ENCODE measurements around the gene UBR4.
A peak's percentile ranks its signal among the peaks of the same experiment; 100 is the strongest.

Gene UBR4

DNA sequence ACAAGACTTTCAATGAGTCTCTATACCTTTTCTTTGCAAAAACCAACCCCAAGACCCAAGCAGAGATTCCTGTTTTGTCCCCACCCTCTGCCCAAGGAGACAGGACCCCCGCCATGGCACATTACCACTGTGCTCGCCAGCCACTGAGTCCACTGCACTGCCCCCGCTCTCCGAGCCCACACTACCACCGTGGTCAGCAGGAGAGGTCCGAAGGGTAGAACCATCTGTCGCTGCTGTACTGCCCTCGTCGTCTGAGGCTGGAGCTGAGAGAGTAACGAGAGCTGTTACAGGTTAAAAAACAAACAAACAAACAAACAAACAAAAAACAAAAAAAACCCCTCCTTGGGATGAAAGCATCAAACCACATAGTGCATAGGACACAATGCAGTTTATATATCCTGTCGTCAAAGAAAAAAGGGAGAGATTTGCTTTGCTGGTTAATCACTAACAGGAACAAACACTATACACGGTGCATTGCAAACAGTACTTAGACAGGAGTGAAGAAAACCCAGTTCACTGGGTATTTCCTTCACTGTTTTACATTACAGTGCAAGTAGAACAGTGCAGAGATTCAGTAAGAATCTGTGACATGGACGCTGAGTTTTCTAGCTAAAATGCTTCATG is 71.0 kb downstream of the UBR4 start:
- DNase-seq (ENCODE audit: low read depth): no peak

DNA sequence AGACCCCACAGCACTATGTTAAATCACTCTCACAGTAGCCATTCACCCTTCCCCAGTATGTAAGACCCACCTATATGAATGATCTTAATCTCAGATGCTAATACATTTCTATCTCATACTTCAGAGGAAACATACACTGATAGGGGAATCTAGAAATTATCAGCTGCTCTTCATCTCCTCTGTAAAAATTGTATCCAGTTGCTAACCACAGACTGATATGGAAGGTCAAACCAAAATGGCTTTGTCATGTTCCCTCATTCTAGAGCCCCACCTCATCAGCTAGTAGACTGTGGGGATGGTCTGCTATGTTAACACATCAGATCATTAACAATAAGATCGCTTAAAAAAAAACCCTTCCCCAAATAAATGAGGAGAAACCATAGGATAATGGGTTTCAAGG is 71.7 kb downstream of the UBR4 start:
- DNase-seq (ENCODE audit: low read depth): no peak

DNA sequence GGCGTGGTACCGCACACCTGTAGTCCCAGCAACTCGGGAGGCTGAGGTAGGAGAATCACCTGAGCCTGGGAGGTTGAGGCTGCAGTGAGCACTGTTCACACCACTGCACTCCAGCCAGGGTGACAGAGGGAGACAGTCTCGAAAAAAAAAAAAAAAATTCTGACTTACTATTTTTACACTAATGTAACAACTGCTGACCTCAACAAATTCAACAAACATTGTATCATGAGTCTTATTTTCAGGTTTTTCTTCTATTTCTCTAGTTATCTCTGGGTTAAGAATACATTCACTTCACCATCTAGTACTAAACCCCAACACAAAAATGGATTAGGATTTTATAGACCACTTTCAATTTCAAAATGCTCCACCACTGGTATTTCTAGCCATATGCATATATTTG is 72.9 kb downstream of the UBR4 start:
- no peak for DNase-seq (ENCODE audit: low read depth)

DNA sequence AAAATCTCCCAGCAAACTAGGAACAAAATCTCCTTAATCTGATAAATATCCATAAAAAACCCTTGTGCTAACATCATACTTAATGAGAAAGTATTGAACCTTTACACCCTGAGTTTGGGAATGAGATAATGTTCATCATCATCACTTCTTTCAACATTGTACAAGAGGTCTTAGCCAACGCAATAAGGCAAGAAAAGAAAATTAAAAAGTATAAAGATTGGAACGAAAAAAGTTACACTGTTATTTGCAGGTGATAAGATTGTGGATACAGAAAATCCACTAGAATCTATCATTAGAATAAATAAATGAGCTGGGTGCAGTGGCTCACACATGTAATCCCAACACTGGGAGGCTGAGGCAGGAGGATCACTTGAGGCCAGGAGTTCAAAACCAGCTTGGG is 76.7 kb downstream of the UBR4 start:
- DNase-seq (ENCODE audit: low read depth): no peak

DNA sequence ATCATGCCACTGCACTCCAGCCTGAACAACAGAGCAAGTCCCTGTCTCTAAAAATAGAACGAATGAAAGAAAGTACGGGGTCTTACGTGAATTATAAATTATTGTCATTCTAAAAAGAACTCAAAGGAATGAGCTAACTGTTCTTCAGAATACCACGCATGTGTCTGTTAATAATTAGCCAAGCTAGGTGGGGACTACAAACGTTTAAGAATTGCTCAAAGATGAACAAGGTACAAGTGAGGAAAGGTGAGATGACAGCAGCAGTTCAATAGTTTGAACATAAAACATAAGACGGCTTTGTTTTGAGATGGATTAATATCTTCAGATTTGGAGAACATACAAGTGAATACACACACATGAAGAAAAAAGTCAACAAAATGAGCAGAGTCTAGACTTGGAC is 79.6 kb downstream of the UBR4 start:
- no peak for DNase-seq (ENCODE audit: low read depth)

DNA sequence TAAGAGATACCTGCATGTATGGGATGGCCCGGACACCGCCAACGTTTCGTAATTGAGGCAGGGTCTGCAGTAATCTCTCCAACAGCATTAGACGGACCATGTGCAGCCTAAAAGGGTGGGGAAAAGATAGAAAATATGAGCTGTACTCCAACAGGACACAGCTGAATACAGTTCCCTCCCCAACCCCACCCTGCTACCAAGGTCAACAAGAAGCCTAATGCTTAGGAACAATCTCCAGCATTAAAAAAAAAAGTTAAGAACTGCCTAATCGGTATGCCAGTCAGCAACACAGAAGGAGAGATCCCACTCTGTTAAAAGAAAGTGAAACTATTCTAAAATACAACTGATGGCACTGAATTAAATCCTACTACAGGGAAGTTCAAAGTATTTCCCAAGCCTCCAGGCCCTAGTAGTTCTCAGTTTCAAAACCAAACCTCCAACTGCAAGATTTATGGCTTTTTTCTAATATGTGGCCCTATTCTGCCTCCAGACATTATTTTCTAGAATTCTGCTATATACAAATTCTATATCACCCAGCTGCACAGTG is 81.0 kb downstream of the UBR4 start:
- no peak for DNase-seq (ENCODE audit: low read depth)

DNA sequence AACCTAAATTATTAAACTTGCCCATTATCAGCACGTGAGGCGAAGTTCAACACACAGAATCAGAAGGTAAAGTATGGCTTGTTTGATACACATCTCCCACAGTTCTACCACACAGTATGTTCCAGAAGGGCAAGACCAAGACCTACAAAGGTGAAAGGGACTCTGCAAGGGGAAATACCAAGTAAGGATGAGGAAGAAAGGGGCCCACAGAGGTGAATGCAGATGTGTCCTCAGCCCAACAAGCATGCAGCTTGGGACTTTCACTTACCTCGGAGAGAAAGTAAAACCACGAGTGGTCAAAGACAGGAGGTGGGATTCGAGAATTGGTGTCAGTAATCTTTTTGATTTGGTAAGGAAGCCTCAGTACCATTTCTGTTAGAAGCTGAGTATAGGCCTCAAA is 85.8 kb downstream of the UBR4 start:
- no peak for DNase-seq (ENCODE audit: low read depth)

DNA sequence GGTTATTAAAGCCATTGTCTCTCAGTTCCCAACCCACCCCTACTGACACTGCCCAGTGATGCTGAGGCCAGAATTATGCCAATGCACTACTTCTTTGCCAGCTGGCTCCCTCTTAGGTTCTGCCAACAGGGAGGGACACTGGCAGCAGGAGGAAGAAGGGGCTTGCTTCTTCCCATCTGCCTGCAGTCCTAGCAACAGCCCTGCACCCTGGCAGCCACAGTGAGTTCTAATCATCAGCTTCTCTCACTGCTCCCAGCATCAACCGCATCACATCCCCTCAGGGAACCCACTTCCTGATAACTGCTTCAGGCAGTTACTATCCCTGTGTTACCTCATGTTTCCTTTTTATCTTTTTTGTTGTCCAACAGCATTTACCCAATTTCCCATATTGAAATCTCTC is 86.2 kb downstream of the UBR4 start:
- DNase-seq (ENCODE audit: low read depth): no peak

DNA sequence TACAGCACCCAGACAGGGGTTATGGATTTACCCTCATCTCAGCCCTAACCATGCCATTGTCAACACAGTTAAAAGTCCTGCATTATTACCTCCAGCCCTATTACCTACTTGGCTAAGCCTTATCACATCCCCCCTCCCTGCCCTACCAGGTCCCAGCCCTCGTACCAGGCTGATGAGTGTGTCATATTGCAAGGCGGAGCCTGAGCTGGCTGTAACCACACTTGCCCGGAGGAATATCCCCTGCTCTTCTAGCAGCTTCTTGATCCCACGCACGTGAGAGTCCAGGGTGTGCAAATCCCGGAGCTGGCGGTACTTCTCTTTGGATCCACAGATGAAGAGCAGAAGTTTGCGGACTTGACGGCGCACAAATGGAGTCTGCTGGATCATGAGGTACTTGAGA is 87.4 kb downstream of the UBR4 start:
- DNase-seq (ENCODE audit: low read depth): peak; percentile 33

DNA sequence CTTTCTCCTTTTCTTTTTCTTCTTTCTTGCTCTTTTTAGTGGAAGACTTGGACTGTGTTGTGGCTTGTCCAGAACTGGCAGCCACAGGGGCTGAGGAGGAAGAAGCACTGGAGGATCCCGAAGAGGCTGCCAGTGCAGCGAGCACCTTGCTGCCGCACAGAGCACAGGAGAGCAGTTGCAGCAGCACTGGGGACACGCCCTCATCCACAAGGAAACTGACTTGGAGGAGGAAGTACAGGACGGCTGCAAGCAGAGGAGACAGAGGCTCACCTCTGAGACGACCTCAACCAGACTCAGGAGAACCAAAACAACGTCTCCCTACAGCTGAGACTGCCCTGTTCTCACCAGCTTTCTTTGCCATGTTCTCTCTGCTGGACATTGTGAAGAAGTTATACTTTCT is 88.9 kb downstream of the UBR4 start:
- no peak for DNase-seq (ENCODE audit: low read depth)

DNA sequence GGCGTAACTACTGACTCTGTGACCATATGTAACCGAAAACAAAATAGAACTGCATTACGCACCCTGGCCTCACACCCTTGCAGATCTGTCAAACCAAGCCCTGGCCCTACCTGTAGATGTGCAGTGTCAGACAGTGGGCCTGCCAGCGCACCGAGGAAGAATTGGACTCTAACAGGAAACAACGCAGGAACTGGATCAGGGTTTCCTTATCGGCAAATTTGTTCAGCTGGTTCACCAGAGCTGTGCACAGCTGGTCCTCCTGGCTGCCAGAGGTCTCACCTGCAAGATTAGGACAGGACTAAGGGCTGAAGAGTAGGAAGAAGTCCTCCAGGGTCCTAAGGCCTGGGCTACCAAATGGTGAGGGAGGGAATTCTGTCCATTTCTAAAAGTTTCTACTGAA is 90.0 kb downstream of the UBR4 start:
- DNase-seq (ENCODE audit: low read depth): no peak

DNA sequence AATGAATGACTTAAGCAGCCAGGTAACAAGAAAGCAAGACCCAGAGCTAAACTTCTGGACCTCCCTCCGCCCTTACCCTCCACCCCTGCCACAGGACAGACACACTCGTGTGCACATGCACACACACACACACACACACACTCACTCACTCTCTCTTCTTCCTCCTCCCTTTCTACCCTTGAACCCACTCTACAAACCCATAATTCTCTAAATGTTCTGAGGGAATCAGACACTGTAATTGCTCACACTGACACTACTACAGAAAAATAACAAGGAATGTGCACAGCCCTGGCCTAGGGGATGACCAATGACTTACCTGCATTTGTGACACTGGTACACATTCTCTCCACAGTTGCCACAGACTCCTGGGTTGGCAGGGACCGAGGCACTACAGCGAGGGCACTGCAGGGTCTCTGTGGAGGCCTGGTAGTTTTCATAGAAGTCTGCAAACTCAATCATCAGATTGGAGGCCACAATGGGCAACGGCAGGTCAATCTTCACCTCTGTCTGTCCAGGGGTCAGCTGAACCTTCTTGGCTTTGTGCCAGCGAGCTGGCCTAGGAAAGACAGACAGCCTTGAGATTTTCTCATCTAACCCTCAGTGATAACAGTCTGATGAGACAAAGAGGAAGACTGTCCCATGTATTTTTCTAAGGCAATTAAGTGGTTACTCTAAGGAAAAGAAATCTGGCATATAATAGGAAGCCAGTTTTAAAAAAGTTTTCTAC is 94.8 kb downstream of the UBR4 start:
- DNase-seq (ENCODE audit: low read depth): no peak

DNA sequence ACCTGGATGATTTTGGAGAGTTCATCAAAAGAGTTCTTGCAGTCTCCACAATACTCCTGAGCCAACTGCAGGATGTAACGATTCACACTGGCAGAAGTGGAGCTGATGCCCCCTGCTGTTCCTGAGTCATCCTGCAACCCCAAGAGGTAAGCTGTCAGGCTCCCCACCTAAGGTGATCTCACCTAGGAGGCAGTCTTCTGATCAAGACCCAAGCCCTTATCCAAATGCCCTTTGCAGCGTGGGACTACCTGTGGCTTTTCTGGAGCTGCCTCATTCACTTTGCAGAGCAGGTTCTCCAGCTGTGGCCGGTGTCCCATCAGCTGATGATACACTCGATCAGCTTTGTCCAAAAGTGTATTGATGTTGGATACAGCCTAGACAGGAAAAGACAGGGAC is 96.4 kb downstream of the UBR4 start:
- DNase-seq (ENCODE audit: low read depth): peak; percentile 33

DNA sequence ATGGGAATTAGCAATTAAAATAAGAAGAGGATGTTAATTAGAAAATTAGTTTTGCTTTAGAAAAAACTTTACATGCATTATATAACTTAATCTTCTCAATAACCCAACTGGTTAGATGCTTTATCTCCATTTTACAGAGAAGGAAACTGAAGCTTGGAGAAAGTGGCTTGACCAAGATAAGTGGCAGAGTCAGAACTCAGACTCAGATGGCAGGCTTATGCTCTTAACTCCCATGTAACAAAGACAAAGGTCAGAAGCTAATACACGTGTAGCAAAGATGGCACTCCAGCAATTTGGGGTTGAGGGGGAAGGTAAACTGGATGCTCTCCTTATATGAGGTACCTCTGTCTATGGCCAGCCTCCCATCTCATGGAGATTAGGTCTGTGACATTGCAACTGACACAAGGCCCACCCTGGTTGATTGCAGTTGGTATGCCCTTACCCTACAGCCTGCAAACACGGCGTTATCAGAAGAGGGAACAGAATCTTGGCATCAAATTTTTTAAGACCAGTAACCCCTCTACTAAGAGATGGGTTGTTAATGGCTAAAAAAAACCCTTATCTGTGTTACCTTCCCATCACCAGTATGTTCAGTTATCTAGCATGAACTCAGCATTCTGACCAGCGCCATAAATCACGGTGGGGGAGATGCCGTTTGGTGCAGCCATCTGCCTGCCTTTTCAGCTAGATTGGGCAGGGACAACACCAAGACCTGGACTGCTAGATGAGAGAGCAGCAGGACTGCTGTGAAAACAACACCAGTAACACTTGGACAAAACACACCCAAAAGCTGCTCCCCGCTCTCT is 97.0 kb downstream of the UBR4 start:
- no peak for DNase-seq (ENCODE audit: low read depth)

DNA sequence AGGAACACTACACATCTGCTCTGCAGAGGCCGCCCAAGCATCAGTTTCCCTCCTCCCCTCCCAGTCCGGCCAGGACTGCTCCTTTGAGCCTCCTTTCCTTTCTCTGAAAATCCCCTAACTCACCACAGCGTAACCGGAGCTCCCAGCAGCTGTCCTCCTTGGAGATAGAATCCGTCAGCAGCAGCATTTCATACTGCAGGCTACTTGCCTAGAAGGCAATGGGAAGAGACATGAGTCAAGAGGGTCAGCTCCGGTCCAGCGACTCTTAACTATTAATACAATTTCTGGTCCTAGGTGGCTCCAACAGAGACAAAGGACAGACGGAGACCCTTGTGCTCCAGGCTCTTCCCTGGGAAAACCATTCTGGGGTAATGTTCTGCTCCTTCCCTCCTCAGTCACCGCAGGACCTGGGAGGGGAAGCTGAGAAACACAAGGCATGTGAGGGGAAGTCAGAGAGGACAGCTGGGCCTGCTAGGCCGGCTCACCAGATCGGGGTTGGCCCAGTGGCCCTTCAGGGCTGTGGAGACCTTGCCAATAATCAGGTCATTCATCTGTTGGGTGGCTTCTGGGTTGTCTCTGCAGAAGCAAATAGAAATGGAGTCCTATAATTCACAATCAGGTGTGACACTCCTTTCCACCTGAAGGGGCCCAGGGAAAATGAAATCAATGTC is 99.7 kb downstream of the UBR4 start:
- DNase-seq (ENCODE audit: low read depth): no peak

DNA sequence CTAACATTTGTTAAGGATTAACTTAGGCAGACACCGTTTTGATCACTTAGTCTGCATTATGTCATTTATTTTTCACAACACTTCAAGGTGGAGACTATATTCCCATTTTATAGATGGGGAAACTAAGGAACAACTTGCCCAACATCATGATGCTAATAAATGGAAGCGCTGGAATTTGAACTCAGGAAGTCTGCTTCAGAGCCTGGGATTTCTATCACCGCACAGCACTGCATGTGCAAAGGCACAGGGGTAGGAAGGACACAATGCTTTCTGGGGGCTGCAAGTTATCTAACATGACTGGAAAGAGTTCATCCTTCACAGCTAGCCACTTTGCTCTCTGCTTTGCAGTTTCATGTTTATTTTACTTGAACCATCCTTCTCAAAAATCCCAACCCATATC is 100.5 kb downstream of the UBR4 start:
- DNase-seq (ENCODE audit: low read depth): no peak

DNA sequence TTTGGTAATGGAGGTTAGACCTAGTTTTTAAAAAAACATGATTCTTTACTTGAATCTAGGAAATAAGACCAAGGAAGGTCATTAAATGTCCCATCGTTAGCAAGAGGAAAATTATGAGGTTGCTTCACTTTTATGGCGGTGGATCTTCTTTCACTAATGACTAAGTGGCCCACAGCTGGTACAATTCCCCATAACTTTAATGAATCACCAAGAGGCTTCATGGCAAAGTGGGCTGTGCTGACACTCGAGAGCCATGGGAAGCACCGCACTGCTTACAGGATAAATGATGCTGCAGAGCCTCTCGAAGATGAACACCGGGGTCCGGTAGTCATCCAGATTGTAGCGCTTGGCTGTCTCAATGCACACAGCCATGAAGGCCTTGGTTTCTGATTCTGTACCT is 108.8 kb downstream of the UBR4 start:
- DNase-seq (ENCODE audit: low read depth): peak; percentile 21

DNA sequence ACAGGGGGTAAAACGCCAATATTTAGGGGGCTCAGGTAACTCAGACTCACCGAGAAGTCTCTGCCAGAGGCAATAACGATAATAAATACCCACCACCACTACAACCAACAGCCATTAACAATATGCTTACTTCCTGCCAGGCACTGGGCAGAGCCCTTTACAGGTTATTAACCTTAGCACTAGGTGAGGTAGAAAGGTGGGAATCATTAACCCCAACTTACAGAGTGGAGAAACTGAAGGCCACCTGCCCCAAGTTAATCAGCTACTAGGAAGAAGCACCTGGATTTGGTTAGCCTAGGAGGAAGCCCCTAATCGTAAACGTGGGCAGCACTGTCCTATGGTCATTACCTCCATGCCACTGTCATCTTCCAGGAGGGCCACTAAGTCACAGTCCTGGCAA is 110.0 kb downstream of the UBR4 start:
- DNase-seq (ENCODE audit: low read depth): no peak

DNA sequence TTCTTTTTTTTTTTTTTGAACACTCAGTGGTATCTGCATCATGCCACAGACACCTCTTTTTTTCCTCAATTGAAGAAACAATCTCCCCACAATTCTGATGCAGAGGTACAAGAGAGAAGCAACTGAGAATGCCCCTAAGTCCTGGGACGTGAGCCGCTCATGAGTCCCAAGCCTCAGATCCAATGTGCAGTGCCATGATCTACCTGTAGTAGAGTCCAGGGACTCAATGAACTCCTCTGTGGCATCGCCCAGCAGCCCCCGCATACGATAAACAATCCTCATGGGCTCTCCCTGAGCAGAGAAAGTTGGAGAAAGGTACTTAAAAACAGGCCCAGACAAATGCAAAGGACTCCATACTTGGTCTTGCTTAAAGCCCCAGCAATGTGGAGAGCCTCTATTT is 113.1 kb downstream of the UBR4 start:
- no peak for DNase-seq (ENCODE audit: low read depth)

DNA sequence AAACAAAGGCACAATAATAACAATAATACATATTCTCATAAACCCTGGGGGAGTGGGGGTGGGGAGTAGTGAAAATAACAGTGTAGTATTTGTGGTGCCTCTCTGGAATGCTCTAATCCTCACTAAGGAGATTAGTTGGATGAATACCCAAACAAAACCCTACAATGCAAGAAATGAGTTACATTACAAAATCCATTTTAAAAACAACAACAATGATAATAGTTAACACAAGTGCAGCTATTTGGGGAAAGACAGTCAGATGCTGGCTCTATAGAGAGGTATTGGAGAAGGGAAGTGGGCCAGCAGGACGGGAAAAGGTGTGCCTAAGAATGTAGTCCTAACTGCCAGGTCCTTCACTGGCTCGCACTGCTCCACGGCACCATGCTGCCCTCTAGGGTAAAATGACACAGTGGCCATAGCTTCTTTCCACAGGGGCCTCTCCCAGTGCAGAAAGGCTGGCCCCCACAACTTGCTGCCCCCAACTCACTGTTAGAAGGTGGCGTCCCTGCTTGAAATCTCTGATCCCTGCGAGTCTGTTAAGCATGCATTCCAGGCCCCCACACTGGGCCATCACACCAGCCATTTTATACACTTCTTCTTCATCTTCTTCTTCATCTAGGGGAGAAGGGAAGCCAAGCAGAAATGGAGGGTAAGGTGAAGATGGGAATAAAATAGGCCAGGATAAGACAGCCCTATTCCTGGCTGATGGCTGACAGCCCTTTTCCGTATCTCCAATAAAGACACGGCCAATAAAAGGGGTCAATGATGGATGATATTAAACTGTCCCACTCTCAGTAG is 113.8 kb downstream of the UBR4 start:
- no peak for DNase-seq (ENCODE audit: low read depth)

DNA sequence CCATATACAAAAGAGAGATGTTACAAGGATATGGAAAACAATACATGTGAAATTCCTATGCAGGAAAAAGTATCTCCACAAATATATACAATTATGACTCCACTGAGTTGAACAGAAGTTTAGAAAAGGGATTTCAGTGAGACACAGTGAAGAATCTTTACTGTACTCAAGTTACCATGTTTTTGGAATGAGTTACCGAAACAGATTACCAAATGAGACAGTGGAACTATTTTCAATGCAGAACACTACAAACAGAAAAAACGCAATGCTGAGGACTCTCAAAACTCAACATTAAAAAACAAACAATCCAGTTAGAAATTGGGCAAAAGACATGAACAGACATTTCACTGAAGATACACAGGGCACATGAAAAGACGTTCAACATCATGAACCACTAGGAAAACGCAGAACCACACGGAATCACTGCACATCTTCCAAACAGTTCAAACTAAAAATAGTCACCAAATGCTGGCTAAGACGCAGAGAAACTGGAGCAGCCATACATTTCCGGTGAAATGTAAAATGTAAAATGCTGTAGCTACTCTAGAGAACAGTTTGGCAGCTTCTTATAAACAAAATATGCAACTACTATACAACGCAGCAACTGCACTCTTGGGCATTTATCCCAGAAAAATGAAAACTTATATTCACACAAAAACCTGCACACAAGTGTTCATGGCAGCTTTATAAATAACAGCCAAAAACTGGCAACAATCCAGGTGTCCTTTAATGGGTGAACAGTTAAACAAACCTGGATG is 118.7 kb downstream of the UBR4 start:
- peak; percentile 44 for DNase-seq (ENCODE audit: low read depth)
